DMS53 treated with DMSO at 0.1 percent for 48 hours (cell line): Measurements from ENCODE around the gene GPR153.
"Not testable (repeated sequence)": the region's sequence is repeated elsewhere in the genome, so short reads cannot be mapped to it uniquely, and the experiment has no call there.

Experiments
- DNase-seq: peaks from one replicate; lab custom pipeline; 2025; ENCODE audit not compliant: unreplicated experiment; lab: John Stamatoyannopoulos, UW

The GPR153 gene

GRCh38 chr1:6235296-6235677 lies 25.6 kb downstream of the GPR153 start:
- DNase-seq, result no peak

- no peak for DNase-seq
These were observed 26.2 kb downstream of the GPR153 start for GRCh38 chr1:6234502-6235295.

DNA sequence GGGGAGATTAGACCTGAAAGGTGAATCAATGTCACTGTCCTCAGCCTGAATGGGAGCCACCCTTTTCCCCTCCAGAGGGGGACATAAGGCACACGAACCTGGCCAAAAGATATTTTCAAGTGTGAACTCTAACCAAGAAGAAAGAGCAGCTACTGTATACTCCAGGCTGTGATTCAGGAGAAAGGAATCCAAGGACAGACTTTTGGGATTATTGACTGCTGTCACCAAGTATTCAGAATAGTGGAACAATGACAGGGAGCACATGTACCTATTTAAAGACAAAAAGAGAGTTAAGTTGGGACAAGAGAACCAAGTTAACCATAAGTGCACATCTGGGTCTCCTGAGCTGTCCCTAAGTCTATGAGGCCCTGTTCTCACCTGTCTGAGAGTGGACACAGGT lies 27.5 kb downstream of the GPR153 start:
- DNase-seq, result no peak

GRCh38 chr1:6225651-6226050 lies 35.2 kb downstream of the GPR153 start:
- no peak for DNase-seq

GRCh38 chr1:6224718-6225117 lies 36.2 kb downstream of the GPR153 start:
- no peak for DNase-seq

DNA sequence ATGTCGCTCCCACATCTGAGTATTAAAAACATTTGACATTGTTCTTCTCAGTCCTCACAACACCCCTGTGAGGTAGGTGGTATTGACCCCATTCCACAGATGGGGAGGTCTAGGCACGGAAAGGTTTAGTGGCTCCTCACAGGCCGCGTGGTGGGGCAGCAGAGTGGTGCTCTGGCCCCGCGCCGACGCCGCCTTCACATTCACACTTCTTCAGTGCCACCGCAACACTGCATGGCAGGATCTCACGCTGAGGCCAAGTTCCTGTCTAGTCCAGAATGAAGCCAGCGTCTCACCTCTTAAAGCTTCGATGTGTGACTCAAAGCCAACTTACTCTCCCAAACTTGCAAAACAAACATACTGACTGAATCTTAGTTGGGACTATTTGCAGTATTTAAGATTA lies 37.3 kb downstream of the GPR153 start:
- DNase-seq, result no peak

- DNase-seq, result no peak
These were observed 38.3 kb downstream of the GPR153 start for GRCh38 chr1:6222636-6223035.

DNA sequence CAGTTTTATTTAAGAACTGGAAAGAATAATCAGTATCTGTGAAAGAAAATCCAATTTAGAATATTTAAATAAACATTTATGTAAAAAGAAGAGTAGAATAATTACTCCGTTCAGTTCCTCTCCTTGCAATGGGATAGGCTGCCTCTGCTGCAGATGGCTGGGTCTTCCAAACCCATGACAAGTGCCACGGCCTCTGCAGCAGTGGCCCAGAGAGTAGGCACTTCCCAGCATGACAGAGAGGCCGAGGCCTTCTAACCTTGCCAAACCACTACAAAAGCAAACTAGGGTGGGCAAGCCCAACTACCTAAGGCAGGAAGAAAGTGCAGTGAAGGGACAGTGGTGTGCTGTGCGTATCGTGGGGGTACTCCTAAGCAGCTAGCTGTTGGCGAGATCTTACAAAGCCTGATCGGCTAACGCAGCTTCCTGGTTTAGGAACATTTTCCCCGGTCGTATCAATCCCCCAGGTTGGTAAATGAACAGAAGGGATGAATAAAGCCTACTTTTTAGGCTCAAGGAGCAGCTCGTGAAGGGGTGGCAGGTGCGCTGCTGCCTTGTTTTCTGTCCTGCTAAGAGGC lies 39.6 kb downstream of the GPR153 start:
- DNase-seq, result no peak

GRCh38 chr1:6220236-6220635 lies 40.7 kb downstream of the GPR153 start:
- no peak for DNase-seq

- DNase-seq, result not testable (repeated sequence)
These were observed 41.3 kb downstream of the GPR153 start for GRCh38 chr1:6219641-6220040.

- DNase-seq, result no peak
These were observed 42.3 kb downstream of the GPR153 start for GRCh38 chr1:6218375-6219164.

DNA sequence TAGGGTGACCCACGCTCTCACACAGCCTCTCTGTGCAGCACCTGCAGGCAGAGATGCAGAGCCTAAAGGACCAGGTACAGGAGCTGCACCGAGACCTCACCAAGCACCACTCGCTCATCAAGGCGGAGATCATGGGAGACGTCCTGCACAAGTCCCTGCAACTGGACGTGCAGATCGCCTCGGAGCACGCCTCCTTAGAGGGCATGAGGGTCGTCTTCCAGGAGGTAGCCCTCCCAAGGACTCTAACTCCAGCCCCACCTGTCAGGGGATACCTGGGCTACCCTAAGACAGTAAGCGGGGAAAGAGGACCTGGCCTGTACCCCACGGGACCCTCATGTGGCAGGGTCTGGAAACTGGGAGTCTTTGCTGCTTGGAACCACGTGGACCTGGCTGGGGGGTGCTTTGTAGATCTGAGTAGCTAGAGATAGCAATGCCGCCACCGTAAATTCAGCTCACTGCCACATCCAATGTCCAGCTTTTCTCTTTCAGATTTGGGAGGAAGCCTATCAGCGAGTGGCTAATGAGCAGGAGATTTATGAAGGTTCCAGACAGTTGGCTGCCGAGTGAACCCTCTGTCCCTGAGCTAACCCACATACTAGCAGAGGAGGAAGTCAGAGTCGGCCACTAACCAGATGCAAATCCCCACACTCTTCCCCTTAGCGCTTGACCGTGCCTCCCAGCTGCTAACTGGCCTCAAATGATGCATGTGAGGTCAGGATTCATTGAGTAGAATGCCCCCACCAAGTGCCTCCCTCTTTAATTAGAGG lies 48.5 kb downstream of the GPR153 start:
- no peak for DNase-seq

GRCh38 chr1:6211731-6212130 lies 49.2 kb downstream of the GPR153 start:
- no peak for DNase-seq

DNA sequence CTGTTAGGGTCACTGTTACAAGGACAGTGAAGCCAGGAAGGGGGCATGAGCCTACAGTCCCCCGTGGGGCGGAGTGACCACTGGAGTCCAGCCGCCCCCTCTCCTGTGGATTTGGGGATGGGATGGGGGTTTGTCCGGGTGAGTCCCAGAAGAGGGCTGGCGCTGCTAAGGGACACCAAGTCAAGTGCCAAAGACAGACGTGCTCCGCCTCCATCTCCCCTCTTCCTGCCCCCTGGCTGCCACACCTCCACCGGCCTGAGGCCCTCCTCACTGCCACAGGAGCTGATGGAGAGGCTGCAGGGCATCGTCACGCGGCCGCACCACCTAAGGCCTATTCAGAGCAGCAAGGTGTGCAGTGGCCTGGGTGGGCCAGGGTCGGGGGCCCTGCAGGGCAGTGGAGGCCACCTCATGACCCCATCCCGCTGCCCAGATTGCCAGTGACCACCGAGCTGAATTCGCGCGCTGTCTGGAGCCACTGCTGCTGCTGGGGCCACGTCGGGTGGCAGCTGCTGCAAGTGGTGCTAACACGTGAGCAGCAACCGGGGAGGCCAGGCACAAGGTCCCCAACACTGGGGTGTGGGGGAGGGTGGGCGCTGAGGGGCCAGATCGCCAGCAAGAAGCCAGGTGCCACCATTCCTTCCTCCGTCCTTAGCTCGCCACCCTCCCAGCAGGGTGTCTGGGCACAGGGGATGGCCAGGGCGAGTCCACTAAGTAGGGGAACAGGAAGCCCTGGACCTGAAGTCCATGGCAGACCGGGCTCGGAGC lies 50.1 kb downstream of the GPR153 start:
- no peak for DNase-seq

DNA sequence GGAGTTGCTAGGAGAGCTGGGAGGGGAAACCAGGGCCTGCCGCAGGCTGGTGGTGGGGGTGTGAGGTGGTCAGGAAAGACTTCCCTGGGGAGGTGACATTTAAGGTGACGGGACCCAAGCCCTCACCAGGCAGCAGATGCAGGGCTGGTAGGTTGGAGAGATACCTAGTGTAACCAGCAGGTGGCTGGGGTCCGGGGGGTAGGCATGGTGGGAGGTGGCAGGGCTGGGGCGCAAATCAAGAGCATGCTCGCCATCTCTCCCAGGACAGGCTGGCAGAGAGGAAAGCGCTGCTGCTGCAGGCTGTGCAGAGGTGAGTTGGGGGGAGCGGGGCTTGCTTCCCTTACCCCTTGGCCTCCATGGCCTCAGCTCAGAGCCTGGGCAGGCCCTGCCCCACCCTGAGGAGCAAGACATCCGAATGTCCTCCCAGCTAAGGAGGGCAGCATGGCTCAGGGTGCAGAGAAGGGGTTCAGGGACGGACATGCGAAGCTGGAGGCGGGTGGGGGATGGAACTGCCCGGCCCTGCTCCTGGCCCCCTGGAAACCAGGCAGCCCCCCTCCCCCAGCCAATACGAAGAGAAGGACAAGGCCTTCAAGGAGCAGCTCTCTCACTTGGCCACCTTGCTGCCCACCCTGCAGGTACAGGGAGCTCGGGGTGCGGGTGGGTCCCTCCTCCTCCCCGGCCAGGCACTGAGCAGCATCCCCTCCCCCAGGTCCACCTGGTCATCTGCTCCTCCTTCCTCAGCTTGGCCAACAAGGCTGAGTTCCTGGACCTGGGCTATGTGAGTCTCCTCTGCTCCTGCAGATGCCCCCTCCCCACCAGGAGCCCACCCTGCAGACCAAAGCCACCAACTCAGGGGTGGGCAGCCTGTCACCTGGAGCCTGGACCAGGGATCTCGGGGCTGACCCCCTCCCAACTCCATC lies 51.0 kb downstream of the GPR153 start:
- no peak for DNase-seq

DNA sequence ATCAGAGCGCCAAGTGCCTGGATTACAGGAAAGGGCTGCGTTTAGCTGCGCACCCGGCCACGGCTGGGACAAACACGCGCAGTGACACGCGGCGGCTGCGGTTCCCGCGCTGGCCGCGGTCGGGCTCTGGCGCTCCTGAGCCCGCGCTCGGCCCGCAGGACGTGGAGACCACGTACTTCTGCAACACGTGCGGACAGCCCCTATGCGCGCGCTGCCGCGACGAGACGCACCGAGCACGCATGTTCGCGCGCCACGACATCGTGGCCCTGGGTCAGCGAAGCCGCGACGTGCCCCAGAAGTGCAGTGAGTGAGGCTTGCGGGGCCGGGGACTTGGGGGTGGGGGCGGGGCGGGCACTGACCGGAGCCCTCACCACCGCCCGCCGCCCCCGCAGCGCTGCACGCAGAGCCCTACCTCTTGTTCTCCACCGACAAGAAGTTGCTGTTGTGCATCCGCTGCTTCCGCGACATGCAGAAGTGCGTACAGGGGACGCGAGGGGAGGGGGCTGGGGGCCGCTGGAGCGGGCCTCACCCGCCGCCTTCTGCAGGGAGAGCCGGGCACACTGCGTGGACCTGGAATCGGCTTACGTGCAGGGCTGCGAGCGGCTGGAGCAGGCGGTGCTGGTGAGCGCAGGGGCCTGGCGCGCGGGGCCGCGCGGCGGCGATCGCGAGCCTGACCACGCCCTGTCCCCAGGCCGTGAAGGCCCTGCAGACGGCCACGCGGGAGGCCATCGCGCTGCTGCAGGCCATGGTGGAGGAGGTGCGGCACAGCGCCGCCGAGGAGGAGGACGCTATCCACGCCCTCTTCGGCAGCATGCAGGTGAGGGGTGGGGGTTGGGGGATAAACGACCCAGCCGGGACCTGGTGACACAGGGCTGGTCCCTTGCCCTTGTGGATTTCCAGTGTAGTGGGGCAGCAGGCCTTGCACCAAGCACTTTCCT lies 51.9 kb downstream of the GPR153 start:
- no peak for DNase-seq

DNA sequence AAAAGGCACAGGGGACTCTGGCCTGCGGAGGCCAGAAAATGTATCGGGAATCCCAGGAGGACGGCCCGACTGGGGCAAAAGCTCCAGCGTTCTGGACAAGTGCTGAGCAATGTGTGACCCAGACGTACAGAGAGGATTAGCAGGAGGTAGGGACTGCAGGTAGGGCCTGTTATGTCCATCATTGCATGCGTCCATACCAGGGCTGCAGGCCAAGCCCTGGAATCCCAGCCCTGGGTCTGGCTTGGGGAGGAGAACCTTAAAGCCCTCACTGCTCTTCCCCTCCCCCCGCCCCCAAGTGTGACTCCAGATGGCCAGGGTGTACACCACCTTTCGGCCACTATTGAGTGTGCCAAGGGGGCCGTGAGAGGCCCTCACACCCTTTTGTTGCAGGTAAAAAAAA lies 53.0 kb downstream of the GPR153 start:
- DNase-seq, result no peak

DNA sequence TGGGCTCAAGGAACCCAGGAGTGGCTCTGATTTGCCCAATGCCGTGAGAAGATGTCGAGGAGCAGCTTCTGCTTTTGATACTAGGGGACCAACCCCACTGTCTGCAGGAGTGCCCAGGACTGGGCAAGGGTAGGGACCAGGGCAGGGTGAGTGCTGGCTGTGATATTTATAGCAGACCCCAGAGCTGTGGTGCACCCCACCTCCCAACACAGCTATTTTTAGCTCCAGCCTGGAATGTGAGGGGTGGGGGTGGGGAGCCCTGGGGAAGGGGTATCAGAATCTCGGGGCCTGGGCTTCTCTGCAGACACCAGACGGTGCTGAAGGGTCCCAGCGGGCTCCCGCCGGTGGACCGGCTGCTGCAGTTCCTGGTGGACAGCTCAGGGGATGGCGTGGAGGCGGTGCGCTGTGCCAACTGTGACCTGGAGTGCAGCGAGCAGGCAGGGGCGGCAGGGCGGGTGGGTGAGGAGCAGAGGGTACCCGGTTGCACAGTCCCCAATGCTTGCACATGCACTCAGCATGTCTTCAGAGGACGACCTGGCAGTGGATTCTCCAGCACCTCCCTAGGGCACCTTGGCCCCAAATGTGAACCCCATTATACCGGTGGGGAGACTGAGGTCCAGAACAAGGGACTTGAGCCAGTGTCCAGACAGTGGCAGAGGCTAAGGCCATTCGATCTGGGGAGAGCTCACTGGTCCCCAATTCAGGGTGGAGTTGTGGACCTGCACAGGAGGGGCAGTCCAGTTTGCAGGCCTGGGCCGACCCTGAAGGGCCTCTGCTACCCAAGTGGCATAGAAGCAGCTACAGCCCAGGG lies 53.6 kb downstream of the GPR153 start:
- no peak for DNase-seq
